HG03135 (cell line): ENCODE data around the gene OR52W1.

Source experiments
- ATAC-seq: cut with Tn5 transposase; IDR thresholded peaks from one replicate; pipeline ENCODE4 v1.9.1; 2021; ENCODE audit warnings: mild to moderate bottlenecking, moderate library complexity; ENCODE audit not compliant: unreplicated experiment

OR52W1 gene, protein sequence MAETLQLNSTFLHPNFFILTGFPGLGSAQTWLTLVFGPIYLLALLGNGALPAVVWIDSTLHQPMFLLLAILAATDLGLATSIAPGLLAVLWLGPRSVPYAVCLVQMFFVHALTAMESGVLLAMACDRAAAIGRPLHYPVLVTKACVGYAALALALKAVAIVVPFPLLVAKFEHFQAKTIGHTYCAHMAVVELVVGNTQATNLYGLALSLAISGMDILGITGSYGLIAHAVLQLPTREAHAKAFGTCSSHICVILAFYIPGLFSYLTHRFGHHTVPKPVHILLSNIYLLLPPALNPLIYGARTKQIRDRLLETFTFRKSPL

DNA sequence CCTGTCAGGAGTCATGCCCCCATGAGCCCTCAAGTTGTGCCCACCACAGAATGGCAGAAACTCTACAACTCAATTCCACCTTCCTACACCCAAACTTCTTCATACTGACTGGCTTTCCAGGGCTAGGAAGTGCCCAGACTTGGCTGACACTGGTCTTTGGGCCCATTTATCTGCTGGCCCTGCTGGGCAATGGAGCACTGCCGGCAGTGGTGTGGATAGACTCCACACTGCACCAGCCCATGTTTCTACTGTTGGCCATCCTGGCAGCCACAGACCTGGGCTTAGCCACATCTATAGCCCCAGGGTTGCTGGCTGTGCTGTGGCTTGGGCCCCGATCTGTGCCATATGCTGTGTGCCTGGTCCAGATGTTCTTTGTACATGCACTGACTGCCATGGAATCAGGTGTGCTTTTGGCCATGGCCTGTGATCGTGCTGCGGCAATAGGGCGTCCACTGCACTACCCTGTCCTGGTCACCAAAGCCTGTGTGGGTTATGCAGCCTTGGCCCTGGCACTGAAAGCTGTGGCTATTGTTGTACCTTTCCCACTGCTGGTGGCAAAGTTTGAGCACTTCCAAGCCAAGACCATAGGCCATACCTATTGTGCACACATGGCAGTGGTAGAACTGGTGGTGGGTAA is at the start of gene OR52W1:
TSS of gene OR52W1 (plus strand) at position 51 of the 637 bp plus-strand sequence. CDS start at position 51, 0 bp downstream.
- no peak for ATAC-seq

DNA sequence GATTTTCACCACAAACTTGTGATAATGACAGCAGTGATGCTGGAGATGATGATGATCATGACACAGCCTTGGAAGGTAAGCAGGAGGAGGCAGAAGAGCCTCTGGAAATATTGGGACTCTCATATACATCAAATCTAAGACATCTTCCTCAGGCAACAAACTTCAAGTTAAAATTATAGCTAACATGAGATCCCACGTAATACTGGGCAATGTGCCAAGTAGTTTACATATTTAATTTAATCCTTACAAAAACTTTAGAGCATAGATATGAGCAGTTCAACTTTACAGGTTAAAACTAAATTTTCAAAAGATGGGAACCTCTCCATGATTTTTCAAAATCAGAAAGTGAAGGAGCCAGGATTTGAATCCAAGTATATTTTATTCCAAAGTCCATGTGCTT is 47.9 kb upstream of the OR52W1 start:
- ATAC-seq = no peak

DNA sequence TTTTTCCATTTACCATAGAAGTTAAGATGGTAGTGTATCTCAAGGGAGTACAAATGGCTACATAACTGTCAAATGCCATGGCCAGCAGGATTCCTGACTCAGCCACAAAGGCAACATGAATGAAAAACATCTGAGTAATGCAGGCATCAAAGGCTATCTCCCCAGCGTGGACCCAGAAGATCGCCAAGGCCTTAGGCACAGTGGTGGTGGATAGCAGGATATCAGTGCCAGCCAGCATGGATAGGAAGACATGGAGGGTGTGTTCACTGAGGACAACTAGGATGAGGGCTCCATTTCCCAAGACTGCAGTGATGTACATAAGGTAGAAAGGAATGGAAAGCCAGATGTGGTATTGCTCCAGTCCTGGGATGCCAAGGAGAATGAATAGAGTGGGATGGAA is 46.9 kb upstream of the OR52W1 start:
- no peak for ATAC-seq

DNA sequence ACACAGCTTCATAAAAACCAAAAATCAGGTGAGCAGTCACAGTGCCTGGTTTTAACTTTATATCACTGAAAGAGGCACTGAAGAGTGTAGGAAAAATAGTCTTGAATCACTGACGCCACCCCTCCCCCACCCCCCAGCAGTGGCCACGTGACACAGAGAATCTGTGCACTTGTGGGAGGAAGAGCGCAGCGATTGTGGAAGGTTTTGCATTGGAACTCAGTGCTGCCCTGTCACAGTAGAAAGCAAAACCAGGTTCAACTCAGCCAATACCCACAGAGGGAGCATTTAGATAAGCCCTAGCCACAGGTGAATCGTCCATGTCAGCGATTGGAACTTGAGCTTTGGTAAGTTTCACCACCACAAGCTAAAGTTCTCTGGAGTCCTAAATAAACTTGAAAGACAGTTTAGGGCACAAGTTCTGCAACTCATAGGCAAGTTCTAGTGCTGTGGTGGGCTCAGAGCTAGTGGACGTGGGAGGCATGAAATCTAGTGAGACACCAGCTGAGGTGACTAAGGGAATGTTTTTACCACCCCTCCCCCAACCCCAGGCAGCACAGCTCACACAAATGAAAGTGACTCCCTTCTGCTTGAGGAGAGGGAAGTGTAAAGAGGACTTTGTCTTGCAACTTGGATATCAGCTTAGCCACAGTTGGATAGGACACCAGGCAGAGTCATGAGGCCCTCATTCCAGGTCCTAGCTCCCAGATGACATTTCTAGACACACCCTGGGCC is 42.2 kb upstream of the OR52W1 start:
- no peak for ATAC-seq

DNA sequence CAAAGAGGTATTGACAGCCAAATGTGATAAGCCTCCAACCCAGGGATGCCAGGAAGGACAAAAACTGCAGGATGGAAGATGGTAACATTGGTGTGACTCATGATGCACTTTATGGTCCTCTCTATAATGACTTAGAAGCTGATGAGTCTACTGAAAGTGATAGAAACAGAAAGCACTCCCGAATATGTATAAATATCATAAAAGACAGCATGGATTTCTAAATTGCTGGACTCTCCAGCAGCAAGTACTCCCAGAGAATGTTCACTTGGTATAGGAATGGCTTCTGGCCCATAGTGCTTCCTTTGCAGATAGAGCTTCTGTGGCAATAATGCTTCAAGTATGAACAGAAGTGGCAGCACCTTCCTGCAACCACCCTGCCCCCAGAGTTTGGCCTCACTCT is 28.8 kb upstream of the OR52W1 start, which contains the start of gene OR52B2:
TSS of gene OR52B2 (minus strand) at position 101 of the 400 bp plus-strand sequence. CDS start at position 101, 0 bp downstream.
- ATAC-seq = no peak

DNA sequence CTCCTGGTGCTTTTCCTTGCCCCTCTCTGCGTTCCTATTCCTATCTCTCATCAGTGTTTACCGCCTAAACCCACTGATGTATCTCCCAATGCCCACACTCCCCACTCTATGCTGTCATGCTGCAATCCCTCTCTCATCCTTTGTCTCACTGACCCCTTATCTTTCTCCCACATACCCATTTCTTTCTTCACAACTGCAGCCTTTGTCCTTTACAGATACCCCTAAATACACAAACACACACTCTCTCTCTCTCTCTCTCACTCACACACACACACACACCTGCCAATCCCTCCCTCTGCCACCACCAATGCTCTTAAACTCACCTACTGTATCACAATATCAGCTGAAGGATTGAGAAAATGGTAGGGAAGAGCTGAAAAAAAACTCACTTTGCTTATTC is 23.6 kb upstream of the OR52W1 start:
- ATAC-seq = no peak

DNA sequence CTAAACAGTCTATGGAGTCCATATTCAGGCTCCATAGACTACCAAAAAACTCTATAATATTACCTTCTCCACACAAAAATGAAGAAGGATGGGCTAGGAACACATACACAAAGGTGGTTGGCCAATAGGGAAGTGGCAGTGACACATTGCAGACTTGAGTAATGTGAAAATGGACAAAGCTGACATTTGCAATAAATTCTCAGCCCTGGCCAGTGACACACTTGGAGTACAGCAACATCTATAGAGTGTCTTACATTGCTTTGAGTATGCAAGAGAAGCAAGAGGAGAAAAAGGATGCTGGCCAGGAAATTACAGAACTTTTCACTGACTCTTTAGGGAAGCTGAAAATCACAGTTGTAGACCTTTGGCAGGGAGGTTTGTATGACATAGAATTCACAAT is 7.3 kb upstream of the OR52W1 start:
- ATAC-seq = no peak

DNA sequence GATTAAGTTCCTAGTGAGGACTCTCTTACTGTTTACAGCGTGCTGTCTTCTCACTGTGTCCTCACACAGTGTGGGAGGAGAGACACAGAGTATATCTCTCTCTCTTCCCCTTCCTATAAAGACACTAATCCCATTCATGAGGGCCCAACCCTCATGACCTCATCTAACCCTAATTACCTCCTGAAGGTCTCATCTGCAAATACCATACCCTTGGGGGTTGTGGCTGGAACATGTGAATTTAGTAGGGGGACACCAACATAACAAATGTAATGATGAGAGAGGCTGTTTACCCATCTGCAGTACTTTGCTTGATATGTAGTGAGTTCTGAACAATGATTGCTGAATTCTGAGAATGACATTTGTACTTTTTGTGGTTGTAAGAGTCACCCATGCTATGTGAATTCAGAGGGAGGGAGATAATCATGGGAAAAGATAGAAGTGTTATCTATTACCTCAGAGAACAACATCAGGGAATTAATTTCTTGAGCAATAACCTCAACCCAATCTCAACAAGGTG is 4.9 kb upstream of the OR52W1 start:
- no peak for ATAC-seq

DNA sequence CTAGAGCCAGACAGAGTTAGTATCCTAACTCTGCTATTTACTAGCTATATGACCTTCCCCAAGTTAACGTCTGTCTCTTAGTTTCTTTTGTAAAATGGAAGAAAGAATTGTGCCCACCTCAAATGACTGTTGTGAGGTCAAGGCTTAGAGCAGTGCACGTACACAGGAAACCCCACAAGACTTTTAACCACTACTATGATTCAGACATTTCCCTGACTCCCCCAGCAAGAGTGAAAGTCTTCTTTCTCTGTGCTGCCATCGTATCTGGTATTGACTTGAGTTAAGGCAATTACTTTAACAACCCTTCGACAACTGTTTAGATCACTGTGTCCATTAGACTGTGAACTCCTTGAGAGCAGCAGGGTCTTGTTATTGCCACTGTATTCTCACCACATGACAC is 2.6 kb upstream of the OR52W1 start:
- ATAC-seq = no peak

DNA sequence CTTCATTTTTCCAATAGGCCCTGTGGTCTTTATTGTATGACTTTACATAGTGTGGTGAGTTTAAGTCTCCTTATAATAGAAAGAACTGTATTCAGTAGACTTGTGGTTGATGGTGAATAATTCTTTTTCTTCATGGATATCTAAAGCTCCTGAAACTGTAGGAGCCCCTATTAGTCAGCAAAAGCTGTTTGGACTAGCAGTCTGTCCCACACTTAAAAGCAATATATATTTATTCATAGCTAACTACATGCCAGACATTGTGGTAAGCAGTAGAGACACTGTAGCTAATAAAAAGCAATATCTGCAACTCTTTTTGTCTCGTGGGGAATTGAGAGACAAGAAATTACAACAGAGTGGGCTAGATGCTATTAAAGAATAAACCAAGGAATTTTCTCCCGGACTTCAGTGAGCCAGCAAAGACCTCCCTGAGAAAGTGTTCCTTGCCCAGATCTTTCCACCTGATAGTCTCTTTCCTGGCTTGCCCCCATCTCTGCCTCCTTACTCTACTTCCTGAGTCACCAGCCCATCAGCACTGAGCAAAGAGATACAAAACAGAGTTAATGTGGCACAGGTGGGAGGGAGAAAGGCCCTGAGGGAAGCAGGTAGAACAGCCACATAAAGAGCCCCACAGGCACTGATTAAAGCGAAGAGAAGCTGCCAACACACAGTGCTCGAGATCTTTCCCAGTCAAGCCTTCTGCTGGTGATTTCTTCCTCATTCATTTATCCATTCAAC is 1.4 kb upstream of the OR52W1 start:
- ATAC-seq = no peak

DNA sequence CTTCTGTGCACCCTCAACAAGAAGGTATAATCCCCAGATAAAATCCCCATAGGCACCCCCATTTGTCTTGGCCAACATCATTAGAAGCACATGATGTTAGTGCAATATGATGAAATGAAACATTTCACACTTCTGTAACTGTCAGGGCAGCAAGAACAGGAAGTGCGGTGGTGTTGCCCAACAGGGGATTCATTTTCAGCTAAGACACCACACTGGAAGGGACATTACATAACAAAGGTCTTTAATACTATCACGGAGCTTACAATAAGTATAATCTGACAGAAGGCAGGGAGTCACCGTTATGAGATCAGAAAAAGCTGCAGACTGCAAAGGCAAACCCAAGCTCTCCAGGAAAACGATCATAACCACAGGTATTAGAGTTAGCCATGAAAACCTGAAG is 2.0 kb downstream of the OR52W1 start:
- no peak for ATAC-seq

DNA sequence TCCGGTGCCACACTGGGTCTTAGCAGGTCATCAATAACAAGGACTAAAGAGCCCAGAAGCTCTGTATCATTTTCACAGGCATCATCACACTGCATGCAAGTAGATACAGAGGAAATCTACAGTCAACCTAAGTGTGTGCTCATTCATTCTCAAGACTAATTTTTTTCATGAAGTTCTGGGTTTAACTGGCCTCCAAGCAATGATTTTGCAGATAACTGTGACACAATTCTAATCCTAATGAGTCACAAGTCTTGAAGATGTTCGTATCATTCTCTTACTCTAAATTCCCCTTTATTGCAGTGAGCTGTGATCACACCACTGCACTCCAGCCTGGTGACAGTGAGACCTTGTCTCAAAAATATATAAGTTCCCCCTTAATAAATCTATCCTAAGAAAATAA is 2.5 kb downstream of the OR52W1 start:
- no peak for ATAC-seq

DNA sequence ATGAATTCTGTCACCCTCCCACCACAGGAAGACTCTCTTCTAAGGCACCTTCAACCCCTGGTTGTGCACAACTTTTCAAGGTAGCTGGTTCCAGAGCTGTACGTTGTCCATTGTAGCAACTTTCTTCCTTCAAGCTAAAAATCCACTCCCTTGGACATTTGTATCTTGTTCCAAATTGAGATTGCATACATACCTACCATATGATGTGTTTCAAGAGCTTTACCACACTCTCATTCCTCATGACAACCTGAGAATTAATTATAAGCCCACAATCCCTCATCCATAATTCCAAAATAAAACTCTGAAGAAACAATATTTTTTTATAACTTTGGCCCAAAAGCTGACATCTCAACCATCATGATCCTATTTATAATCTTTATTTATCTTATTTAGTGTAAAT is 3.0 kb downstream of the OR52W1 start:
- ATAC-seq = no peak

DNA sequence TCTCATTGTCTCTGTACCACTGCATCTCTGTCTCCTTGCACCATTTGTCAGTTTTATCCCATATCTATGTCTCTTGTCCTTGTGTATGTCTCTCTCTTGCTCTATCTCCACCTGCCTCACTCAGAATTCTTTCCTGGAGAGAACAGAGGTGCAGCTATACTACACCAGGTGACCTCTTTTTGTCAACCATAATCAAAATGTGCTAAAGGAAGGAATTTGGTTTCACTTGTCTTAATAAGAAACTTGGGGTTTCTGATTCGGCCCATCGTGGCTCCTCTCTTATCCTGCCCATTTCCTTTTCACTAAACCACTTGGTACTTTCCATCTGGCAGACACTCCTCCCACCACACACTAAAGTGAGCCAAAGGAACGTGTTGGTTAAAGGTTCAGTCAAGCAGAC is 4.3 kb downstream of the OR52W1 start:
- ATAC-seq = peak; percentile 82

DNA sequence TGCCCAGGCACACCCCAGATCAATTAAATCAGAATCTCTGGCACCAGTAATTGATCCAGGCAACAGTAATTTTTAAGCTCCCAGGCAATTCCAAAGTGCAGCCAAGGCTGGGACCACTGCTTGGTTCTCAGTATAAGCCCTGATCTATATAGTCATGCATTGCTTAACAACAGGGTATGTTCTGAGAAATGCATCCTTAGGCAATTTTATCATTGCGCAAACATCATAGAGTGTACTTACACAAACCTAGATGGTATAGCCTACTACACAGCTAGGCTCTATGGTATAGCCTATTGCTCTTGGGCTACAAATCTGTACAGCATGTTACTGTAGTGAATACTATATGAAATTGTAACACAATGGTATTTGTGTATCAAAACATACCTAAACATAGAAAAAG is 5.7 kb downstream of the OR52W1 start:
- ATAC-seq = no peak

DNA sequence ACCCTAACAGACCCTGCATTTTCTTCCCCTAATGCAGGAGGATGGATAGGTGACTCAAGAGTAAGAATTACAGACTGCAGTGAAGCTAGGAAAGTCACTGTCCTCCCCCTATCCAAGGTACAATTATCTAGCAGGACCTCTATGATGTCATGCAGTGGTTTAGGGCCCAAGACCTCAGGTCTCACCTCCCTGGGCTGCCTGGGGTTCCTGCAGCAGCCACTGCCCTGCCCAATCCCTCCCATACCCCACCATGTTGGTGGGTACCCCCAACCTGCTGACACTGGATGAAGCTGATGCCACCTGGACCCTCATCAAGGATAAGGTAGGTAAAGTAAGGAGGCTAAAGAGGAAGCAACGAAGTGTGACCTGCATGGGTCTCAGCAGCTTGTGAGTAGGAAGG is 6.3 kb downstream of the OR52W1 start, which contains the start of gene C11orf42:
TSS of gene C11orf42 (plus strand) at position 192 of the 400 bp plus-strand sequence. CDS start at position 251, 59 bp downstream.
- no peak for ATAC-seq

DNA sequence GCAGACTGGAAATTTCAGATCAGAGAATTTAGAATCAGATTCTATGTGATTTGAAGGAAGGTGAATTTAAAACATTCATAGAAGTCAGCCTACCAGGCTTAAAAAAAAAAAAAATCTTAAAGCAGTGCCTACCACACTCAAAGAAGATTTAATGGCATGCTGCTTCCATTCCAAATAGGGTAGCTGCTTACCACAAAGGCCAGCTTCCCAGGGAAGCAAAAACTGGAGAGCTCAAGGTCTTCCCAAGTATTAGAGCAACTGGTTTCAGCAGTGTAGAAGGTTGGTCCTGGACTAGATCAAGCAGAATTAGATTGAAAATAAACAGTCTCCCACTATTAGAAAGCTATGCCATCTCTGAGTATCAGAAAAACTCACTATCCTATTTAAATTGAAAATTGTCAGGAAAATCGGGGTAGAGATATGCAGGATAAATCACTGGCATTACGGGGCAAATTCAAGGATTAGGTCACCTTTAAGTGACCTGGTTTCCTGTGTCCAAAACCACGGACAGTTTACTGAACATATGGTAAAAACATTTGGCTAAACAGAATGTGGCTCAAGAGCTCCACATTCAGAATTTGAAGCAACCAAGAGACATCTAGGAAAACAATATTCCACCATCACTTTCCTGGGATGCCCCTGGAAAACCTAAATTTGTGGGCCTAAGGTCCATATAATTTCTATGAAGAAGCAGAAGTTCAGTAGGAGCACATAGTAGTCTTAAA is 7.6 kb downstream of the OR52W1 start:
- no peak for ATAC-seq

DNA sequence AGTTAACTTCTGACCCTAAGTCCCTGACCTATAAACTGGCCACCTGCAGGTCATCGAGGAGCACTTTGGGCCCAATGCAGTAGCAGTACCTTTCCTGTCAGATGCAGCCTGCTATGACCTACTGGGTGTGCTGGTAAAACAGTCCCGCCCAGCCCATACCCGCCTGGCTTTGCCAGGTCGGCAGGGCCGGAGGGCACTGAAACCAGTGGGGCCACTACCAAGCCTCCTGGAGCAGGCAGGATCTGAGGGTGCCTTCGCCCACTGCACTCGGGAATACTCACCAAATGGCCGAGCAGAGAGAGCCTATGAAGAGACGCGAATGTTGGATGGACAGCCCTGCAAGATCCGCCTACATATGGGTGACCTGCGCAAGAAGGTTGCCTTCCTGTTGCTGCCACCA is 10.8 kb downstream of the OR52W1 start:
- ATAC-seq = no peak

DNA sequence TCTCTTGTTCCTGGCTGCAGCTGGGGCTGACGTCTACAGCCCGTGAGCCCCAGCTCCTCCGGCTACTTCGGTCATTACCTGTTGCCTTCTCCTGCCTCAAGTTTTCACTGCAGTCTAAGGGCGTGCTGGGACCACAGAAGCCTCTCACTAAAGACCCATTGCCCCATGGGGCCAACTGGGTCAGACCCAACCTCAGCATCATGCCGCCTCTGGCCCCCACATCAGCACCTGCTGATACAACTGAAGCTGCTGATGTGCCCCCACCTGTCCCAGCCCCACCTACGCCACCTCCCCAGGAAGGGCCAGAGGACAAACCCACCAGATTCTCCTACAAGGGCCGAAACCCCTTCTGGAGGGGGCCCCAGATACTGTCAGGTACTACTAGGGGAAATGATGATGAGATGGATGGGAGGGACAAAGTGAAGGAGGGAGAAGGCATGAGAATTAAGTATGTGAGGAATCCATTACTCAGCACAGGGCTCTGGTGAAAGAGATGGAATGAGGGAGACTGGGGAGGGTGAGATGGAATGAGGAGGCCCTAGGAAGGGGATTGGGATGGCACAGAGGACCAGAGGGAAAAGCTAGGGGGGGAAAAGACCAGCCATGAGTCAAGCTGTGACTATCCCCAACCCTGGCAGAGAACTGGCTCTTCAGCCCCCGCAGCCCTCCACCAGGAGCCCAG is 11.4 kb downstream of the OR52W1 start:
- no peak for ATAC-seq

DNA sequence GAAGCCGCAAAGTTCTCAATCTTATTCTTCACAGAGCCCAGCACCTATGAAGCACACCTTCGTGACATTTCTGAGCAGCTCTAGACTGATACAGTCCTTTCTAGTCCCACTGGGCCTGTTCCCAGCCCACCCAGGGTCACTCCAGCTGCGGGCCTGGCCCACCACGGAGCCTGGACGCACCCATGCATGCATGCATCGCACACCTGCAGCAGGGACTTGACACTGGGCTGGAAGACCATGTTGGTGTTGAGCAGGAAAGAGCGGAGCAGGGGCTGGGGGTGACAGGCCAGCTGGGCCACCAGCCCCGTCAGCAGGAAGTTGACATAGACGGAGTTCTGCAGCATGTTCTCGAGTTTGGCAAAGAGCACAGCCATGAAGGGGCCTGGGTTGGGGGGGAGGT is 15.5 kb downstream of the OR52W1 start:
- ATAC-seq = no peak
